ENCODE results near the gene NOP58.

DNA sequence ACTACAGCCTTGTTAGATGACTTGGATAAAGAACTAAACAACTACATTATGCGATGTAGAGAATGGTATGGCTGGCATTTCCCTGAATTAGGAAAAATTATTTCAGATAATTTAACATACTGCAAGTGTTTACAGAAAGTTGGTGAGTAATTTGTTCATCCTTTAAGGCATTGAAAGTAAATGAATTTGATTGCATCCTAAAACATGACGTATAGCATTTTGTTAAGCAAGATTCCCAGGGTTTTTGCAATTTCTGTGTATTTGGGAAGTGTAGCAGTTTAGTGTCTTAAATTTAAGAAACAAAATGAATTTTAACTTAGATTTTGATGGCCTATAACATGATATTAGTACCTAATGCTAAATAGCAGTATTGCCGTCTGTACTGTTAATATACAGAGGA lies 24.8 kb downstream of the NOP58 start:
- TF ChIP-seq, protein P1, sequence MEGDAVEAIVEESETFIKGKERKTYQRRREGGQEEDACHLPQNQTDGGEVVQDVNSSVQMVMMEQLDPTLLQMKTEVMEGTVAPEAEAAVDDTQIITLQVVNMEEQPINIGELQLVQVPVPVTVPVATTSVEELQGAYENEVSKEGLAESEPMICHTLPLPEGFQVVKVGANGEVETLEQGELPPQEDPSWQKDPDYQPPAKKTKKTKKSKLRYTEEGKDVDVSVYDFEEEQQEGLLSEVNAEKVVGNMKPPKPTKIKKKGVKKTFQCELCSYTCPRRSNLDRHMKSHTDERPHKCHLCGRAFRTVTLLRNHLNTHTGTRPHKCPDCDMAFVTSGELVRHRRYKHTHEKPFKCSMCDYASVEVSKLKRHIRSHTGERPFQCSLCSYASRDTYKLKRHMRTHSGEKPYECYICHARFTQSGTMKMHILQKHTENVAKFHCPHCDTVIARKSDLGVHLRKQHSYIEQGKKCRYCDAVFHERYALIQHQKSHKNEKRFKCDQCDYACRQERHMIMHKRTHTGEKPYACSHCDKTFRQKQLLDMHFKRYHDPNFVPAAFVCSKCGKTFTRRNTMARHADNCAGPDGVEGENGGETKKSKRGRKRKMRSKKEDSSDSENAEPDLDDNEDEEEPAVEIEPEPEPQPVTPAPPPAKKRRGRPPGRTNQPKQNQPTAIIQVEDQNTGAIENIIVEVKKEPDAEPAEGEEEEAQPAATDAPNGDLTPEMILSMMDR (IDR thresholded peaks at IDR 0.05), result no peak
- TF ChIP-seq POLR2A (IDR thresholded peaks at IDR 0.05), result no peak

All from esophagus squamous epithelium (tissue), 4 donors.